Mammary epithelial cell (primary cell): ENCODE data around the gene SRSF2.

Experiments
- EZH2 ChIP-seq: IDR thresholded peaks from 2 replicates; pipeline ENCODE4 v1.6.1; 2012; ENCODE audit warnings: low read length, inconsistent platforms, borderline replicate concordance
- TF ChIP-seq, protein P1 (sequence below), 2 donors: IDR thresholded peaks in 1 of 2; conservative IDR thresholded peaks in 1 of 2; 2 replicates each; pipeline ENCODE4 v1.5.1; 2011 to 2012; ENCODE audit warnings: inconsistent platforms in 2 of 2, low read length in 2 of 2, mild to moderate bottlenecking in 2 of 2, control low read depth in 1 of 2, low read depth in 1 of 2; ENCODE audit not compliant: insufficient read depth in 1 of 2; ENCODE audit errors: extremely low read depth in 1 of 2

DNA sequence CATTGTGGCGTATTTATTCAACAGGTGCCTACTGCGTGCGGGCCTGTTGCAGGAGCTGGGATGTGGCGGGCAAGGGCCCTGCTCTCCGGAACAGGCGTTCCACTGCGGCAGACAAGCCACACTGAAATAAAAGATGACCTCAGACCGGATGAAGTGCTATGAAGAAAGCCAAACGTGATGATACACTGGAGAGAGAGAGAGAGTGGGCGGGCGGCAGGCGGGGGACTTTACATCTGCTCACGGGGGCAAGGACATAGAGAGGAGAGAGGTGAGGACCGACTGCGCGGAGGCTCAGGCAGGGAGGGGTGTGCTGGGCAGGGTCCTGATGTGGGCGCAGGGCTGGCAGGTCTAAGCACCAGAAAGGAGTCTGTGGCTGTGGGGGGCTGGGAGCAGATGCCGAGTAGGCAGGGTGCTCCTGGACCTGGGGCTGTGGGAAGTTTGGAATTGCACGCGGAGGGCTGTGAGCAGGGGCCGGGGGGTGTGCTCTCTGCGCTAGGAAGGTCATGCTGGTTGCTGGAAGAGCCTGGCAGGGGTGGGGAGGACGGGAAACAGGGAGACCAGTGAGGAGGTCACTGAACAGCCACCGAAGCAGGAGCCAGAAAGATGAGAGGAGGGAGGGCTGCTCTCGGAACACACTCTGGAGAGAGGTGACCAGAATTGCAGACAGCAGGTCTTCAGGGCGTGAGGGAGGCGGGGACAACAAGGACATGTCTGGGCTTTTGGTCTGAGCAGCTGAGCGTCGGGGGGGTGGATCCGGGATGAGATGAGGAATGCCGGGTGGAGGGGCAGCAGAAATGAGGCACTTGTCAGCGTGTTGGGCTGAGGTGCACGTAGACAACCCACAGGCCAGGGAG is 36.3 kb downstream of the SRSF2 start:
- TF ChIP-seq, protein P1, sequence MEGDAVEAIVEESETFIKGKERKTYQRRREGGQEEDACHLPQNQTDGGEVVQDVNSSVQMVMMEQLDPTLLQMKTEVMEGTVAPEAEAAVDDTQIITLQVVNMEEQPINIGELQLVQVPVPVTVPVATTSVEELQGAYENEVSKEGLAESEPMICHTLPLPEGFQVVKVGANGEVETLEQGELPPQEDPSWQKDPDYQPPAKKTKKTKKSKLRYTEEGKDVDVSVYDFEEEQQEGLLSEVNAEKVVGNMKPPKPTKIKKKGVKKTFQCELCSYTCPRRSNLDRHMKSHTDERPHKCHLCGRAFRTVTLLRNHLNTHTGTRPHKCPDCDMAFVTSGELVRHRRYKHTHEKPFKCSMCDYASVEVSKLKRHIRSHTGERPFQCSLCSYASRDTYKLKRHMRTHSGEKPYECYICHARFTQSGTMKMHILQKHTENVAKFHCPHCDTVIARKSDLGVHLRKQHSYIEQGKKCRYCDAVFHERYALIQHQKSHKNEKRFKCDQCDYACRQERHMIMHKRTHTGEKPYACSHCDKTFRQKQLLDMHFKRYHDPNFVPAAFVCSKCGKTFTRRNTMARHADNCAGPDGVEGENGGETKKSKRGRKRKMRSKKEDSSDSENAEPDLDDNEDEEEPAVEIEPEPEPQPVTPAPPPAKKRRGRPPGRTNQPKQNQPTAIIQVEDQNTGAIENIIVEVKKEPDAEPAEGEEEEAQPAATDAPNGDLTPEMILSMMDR (conservative IDR thresholded peaks at IDR 0.05 in 1 of 2, IDR thresholded peaks at IDR 0.05 in 1 of 2; ENCODE audit: extremely low read depth in 1 of 2, insufficient read depth in 1 of 2, low read depth in 1 of 2, low read length in 2 of 2), result no peak
- TF ChIP-seq EZH2, result no peak
